Mesothelial cell of epicardium (in vitro differentiated cells): ENCODE results near the gene CLCN4. TPM values are rescaled to one million over a fixed set of nuclear protein-coding genes. Genes with fewer than 3 reads are reported as not detected.

Source experiments
- total RNA-seq: library from RNA; stranded (reverse); gene quantifications from 3 replicates; pipeline ENCODE4 v1.2.1, GENCODE V29; 2021

Gene CLCN4
- total RNA-seq, 1 donor from 2014 or later: 8.6 TPM

Other genes with a start within 250 kb of the CLCN4 start
- 0.71 to 1.1 TPM (median 0.84 TPM) in 3 replicates for gene CLDN34, start 189.6 kb upstream of the CLCN4 start, total RNA-seq